ENCODE results near the gene DIO3.

Gene DIO3

DNA sequence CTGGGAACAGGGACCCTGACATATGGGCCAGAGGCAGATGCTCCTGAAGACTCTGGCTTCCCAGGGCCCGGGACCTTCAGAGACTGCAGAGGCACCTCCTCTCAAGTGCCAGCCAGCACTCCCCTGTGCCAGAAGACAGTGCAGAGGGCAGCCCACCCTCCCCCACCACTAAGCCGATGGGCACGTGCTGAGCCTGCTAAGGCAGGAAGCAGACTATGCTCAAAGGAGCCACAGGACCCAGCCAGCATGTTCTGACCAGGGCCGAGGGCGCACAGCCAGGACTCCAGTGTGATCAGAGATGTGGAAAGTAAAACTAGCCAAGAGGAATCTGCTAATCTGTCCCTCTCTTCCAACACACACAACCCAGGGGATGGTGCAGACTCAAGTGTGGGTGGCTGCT is 29.8 kb downstream of the DIO3 start:
- H3K27ac ChIP-seq: peak overlapping the region in 6 of 11 experiments; percentile 1 to 62 (median 54); a peak in 9 of 22 replicates
- 0 out of 22 replicates have a peak, but pooled peaks cover 0 to 3% (median 0%) of the 10 kb centered on the region in 11 experiments for H4K20me1 ChIP-seq
- H3K27me3 ChIP-seq: peaks cover 0 to 24% (median 4%) of the 10 kb centered on the region in 11 experiments; a peak in 9 of 22 replicates
- H3K4me3 ChIP-seq: no peak overlapping the region
- no peaks in the 10 kb centered on the region for H3K36me3 ChIP-seq
- H3K9me3 ChIP-seq (replicated peaks in 1 of 11): peaks cover 0 to 14% (median 0%) of the 10 kb centered on the region in 11 experiments; a peak in 5 of 22 replicates
- H3K9ac ChIP-seq: no peak overlapping the region
- H3K4me1 ChIP-seq: peaks cover 18 to 99% (median 91%) of the 10 kb centered on the region in 10 experiments; a peak in 19 of 20 replicates
- H3K4me2 ChIP-seq: peak overlapping the region in 10 of 11 experiments; percentile 13 to 96 (median 71); a peak in 18 of 22 replicates
- no peak for TF ChIP-seq Cebpa-rat (IDR thresholded peaks at IDR 0.05)

DNA sequence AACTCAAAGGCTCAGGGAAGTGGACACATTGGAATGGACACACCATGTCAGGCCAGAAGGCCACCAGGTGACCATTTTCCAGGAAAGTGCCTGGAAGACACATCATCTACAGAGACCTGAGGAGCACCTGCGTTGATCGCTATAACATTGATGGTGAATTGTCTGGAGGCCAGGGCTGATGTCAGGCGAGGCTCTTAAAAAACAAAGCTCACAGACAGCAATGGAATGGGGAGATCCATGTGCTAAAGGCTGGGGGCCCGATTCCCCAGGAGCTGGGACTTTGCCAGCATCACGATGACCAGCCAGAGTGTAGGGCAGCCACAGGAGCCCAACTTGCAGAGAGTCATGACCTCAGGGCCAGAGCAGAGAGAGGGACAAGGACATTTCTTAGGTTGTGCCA is 30.3 kb downstream of the DIO3 start:
- no peak for TF ChIP-seq Cebpa-rat (IDR thresholded peaks at IDR 0.05)
- H3K36me3 ChIP-seq: no peaks in the 10 kb centered on the region
- peaks cover 22 to 99% (median 92%) of the 10 kb centered on the region in 10 experiments for H3K4me1 ChIP-seq
- H3K9ac ChIP-seq: no peak overlapping the region
- 0 out of 22 replicates have a peak, but pooled peaks cover 0 to 3% (median 0%) of the 10 kb centered on the region in 11 experiments for H4K20me1 ChIP-seq
- H3K4me3 ChIP-seq: no peak overlapping the region
- peaks cover 0 to 20% (median 4%) of the 10 kb centered on the region in 11 experiments; a peak in 9 of 22 replicates for H3K27me3 ChIP-seq
- peaks cover 0 to 14% (median 0%) of the 10 kb centered on the region in 11 experiments; a peak in 5 of 22 replicates for H3K9me3 ChIP-seq (replicated peaks in 1 of 11)
- peak overlapping the region in 10 of 11 experiments; percentile 13 to 96 (median 71); a peak in 18 of 22 replicates for H3K4me2 ChIP-seq
- H3K27ac ChIP-seq: peak overlapping the region in 6 of 11 experiments; percentile 1 to 62 (median 54); a peak in 10 of 22 replicates

DNA sequence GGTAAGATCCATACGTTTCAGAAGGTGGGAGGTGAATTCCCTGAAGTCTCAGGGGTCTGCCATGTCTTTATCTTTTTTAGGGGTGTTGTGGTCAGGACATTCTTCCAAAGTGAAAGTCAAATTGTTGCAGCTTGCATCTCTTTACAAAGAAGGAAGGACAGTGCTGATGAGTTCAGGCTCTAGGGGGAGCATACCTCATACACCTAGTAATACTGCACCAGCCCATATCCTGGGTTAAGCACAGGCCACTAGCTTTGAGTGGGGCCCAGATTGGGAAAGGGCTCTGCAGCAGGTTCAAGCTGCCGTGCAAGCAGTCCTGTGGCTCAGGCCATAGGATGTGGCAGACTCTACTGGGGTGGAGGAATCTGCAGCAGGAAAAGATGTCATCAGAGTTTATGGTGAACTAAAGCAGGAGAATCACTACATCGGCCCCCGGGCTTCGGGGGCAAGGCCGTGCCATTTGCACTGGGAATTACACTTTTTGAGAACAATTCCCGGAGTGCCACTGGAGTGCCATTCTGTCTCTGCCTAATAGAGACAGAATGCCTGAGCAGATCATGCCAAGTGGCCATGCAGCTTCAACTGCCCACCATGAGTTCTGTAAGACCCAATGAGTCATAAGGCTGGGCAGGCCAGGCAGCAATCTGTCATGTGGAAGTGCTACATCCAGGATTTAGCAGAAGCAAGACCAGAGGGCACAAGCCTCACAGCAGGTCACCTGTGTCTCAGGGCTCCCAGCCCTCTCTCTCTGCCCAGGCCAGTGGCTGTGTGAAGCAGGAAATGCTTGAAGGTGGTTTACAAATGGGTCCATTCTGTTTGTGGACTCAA is 32.3 kb downstream of the DIO3 start:
- Histone ChIP-seq H3K4me1 (peaks cover 27 to 99% (median 92%) of the 10 kb centered on the region in 10 experiments), H3K9ac (no peak overlapping the region), H3K27ac (peak overlapping the region in 5 of 11 experiments; percentile 90 to 96 (median 95); a peak in 9 of 22 replicates), H3K36me3 (no peaks in the 10 kb centered on the region), H3K4me2 (peak overlapping the region in 10 of 11 experiments; percentile 10 to 96 (median 42); a peak in 16 of 22 replicates), H4K20me1 (no peaks in the 10 kb centered on the region), H3K9me3 (replicated peaks in 1 of 11) (peaks cover 0 to 26% (median 10%) of the 10 kb centered on the region in 11 experiments; a peak in 15 of 22 replicates), H3K4me3 (no peak overlapping the region), H3K27me3 (no peaks in the 10 kb centered on the region)
- TF ChIP-seq Cebpa-rat (IDR thresholded peaks at IDR 0.05): 0 out of 22 replicates have a peak, but pooled peaks of 1 of the 11 experiments have one; percentile 3

DNA sequence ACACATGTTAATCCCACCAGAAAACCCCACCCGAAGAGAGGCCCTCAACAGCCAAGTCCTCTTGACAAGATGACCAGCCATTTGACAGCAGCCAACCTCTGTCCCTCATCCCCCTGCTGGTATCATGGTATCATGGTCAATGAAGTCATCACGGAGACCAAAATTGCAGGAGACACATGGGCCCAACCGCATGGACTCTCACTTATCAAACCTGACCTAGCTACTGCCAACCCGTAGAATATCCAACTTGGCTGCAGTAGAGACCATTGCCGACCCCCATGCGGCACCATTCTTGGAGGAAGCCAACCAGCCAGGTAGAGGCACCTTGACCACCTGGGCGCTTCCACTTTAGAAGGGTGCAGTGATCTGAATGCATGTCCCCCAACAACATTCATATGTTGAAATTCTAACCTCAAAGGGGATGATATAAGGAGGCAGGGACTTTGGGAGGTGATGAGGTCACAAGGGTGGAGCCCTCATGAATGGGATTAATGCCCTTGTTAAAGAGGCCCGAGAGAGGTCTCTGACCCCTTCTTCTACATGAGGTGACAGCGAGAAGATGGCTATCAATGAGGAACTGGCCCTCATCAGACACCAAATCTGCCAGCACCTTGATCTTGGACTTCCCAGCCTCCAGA is 33.3 kb downstream of the DIO3 start:
- Histone ChIP-seq H3K4me3 (no peak overlapping the region), H3K9me3 (replicated peaks in 1 of 11) (peaks cover 0 to 31% (median 14%) of the 10 kb centered on the region in 11 experiments; a peak in 15 of 22 replicates), H3K36me3 (no peaks in the 10 kb centered on the region), H3K27ac (peak overlapping the region in 6 of 11 experiments; percentile 80 to 96 (median 92); a peak in 12 of 22 replicates), H3K4me2 (peak overlapping the region in 8 of 11 experiments; percentile 10 to 96 (median 88); a peak in 15 of 22 replicates), H4K20me1 (no peaks in the 10 kb centered on the region), H3K9ac (0 out of 22 replicates have a peak overlapping the region, but pooled peaks of 1 of the 11 experiments have one; percentile 79), H3K4me1 (peaks cover 23 to 99% (median 89%) of the 10 kb centered on the region in 10 experiments), H3K27me3 (no peaks in the 10 kb centered on the region)
- no peak for TF ChIP-seq Cebpa-rat (IDR thresholded peaks at IDR 0.05)

DNA sequence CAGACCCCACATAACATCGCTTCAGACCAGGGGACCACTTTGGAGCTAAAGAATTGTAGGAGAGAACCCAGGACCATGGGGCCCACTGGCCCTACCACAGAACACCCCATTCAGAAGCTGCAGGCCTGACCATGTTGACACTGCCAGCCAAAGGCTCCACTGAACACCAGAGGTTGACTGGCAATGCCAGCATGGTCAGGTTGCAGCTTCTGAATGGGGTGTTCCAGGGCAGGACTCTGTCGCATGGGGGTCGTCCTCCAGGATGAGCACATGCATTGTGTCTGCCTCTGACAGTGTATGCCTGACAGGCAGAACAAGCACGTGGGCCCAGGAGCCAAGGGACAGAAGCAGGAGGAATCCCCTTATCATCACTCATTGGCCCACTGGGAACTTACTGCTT is 34.1 kb downstream of the DIO3 start:
- Histone ChIP-seq H3K4me2 (peak overlapping the region in 8 of 11 experiments; percentile 87 to 96 (median 92); a peak in 14 of 22 replicates), H3K27me3 (no peaks in the 10 kb centered on the region), H3K36me3 (no peaks in the 10 kb centered on the region), H3K9ac (peak overlapping the region in 4 of 11 experiments; percentile 70 to 81 (median 78); a peak in 8 of 22 replicates), H3K4me1 (peaks cover 23 to 95% (median 83%) of the 10 kb centered on the region in 10 experiments), H3K4me3 (no peak overlapping the region), H3K27ac (peak overlapping the region in 9 of 11 experiments; percentile 39 to 96 (median 90); a peak in 15 of 22 replicates), H3K9me3 (replicated peaks in 1 of 11) (peaks cover 0 to 31% (median 14%) of the 10 kb centered on the region in 11 experiments; a peak in 15 of 22 replicates), H4K20me1 (no peaks in the 10 kb centered on the region)
- TF ChIP-seq Cebpa-rat (IDR thresholded peaks at IDR 0.05): no peak

DNA sequence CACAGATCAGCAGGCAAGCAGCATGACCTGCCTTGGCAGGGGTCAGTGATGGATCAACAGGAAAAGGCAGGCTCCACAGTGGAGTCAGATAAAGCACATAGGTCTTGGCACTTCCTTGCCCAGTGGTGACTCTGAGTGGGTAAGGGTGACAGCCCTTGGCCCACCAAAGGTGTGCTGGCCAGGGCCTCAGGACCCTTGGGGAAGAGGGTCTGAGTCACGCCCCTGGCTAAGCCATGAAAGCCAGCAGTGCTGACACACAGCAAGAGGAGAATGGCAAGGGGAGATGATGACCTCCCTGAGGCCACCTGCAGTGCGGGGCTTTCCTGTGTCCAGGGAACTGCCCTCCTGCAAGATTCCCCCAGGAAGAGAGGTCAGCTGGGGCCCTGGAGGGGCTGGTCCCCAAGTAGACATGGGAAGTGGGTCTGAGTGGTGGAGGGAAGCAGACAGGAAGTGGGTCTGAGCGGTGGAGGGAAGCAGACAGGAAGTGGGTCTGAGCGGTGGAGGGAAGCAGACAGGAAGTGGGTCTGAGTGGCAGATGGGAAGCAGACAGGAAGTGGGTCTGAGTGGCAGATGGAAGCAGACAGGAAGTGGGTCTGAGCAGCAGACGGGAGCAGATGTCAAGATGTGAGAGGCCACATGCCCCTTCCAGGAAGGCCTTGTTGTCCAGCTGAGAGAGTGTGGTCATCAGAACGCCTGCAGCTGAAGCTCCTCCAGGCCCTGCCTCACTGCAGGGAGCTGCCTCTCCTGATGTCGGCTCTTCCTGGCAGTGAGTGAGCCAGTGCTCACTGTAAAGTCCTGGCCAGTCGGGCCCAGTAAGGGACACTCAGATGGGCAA is 34.8 kb downstream of the DIO3 start:
- H3K9ac ChIP-seq: peak overlapping the region in 9 of 11 experiments; percentile 21 to 81 (median 67); a peak in 15 of 22 replicates
- peak overlapping the region; percentile 9 to 96 (median 83); a peak in 20 of 22 replicates for H3K27ac ChIP-seq
- H4K20me1 ChIP-seq: no peaks in the 10 kb centered on the region
- no peak for TF ChIP-seq Cebpa-rat (IDR thresholded peaks at IDR 0.05)
- no peaks in the 10 kb centered on the region for H3K27me3 ChIP-seq
- peak overlapping the region in 6 of 10 experiments; percentile 5 to 40 (median 26); a peak in 6 of 20 replicates for H3K4me3 ChIP-seq
- peaks cover 23 to 93% (median 80%) of the 10 kb centered on the region in 10 experiments for H3K4me1 ChIP-seq
- no peaks in the 10 kb centered on the region for H3K36me3 ChIP-seq
- H3K4me2 ChIP-seq: peak overlapping the region; percentile 84 to 96 (median 90)
- H3K9me3 ChIP-seq (replicated peaks in 1 of 11): peaks cover 0 to 31% (median 14%) of the 10 kb centered on the region in 11 experiments; a peak in 15 of 22 replicates

DNA sequence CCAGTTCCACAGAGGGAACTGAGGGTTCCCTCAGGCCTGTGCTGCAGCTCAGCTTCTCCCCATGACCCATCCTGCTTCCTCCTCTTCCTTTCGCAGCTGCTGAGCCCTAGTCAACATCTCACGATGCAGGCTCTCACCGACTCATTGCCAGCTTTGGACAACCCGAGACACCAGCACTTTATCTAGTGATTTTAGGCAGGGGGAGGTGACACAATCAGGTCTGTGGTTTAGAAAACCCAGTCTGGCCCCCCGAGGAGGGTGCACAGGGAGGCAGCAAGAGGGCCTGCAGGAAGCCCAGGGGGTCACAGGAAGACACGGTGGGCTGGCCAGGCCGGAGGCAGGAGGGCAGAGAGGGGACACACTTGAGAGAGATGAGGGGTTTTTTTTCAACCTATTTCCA is 35.4 kb downstream of the DIO3 start:
- Histone ChIP-seq H3K4me2 (peak overlapping the region; percentile 84 to 96 (median 90)), H4K20me1 (no peaks in the 10 kb centered on the region), H3K4me1 (peaks cover 23 to 87% (median 73%) of the 10 kb centered on the region in 10 experiments), H3K9ac (peak overlapping the region in 9 of 11 experiments; percentile 21 to 81 (median 67); a peak in 17 of 22 replicates), H3K9me3 (replicated peaks in 1 of 11) (peaks cover 0 to 31% (median 14%) of the 10 kb centered on the region in 11 experiments; a peak in 15 of 22 replicates), H3K36me3 (no peaks in the 10 kb centered on the region), H3K4me3 (peak overlapping the region in 6 of 10 experiments; percentile 5 to 40 (median 27); a peak in 7 of 20 replicates), H3K27ac (peak overlapping the region; percentile 9 to 96 (median 83); a peak in 20 of 22 replicates), H3K27me3 (no peaks in the 10 kb centered on the region)
- TF ChIP-seq Cebpa-rat (IDR thresholded peaks at IDR 0.05): no peak

Data from BLaER1 treated with 17β-estradiol and CSF1 and Interleukin-3, amounts not matched to agents 10 nM and 100 nM (cell line).